Activated CD8-positive, alpha-beta T cell treated with anti-CD3 and anti-CD28 coated beads for 36 hours (primary cell): ENCODE results near the gene TOX3. TPM values are rescaled to one million over a fixed set of nuclear protein-coding genes. Genes with fewer than 3 reads are reported as not detected.

ENCODE experiments used
- ATAC-seq: fragments of 200-7000 bp; cut with Tn5 transposase; one replicate; pipeline ENCODE4 v1.10.0; 2021; ENCODE audit warnings: mild to moderate bottlenecking, moderate library complexity
- CTCF ChIA-PET: fragments of 350-600 bp; sonication (Branson Sonifier 250); formaldehyde crosslinking; loops from one replicate; lab custom pipeline; 2021; ENCODE audit warnings: antibody characterized with exemption; lab: Charles Lee
- POLR2A ChIA-PET: fragments of 350-600 bp; sonication (Branson Sonifier 250); formaldehyde crosslinking; loops from one replicate; lab custom pipeline; 2021; ENCODE audit warnings: antibody characterized with exemption; lab: Charles Lee
- DNase-seq: peaks from one replicate; pipeline ENCODE4 v3.0.0-alpha.2; 2020
- H3K27ac Mint-ChIP-seq: one replicate; pipeline ENCODE4 v1.8.0; 2021; ENCODE audit warnings: mild to moderate bottlenecking, mixed read lengths
- H3K27me3 Mint-ChIP-seq: one replicate; pipeline ENCODE4 v1.8.0; 2021; ENCODE audit warnings: mixed read lengths
- H3K36me3 Mint-ChIP-seq: one replicate; pipeline ENCODE4 v1.8.0; 2021; ENCODE audit warnings: low read depth, mixed read lengths
- H3K4me1 Mint-ChIP-seq: one replicate; pipeline ENCODE4 v1.8.0; 2021; ENCODE audit warnings: low read depth, mixed read lengths
- H3K4me3 Mint-ChIP-seq: one replicate; pipeline ENCODE4 v1.8.0; 2021; ENCODE audit warnings: mild to moderate bottlenecking, moderate library complexity, mixed read lengths
- H3K9me3 Mint-ChIP-seq: one replicate; pipeline ENCODE4 v1.8.0; 2021; ENCODE audit warnings: mixed read lengths
- CTCF ChIP-seq: fragments of 200-600 bp; IDR thresholded peaks from one replicate; pipeline ENCODE4 v1.8.0; 2022; ENCODE audit warnings: antibody characterized with exemption, mild to moderate bottlenecking
- intact Hi-C: fragments of 100-400 bp; cut with micrococcal nuclease; formaldehyde crosslinking; loops from one replicate; pipeline ENCODE4 v1.10.0; 2022
- total RNA-seq, 2 experiments: library from RNA; stranded (reverse); gene quantifications; one replicate each; pipeline ENCODE4 v1.2.3, GENCODE V29; 2021

TOX3 gene
- total RNA-seq, 2 experiments from 2014 or later: not detected

DNA sequence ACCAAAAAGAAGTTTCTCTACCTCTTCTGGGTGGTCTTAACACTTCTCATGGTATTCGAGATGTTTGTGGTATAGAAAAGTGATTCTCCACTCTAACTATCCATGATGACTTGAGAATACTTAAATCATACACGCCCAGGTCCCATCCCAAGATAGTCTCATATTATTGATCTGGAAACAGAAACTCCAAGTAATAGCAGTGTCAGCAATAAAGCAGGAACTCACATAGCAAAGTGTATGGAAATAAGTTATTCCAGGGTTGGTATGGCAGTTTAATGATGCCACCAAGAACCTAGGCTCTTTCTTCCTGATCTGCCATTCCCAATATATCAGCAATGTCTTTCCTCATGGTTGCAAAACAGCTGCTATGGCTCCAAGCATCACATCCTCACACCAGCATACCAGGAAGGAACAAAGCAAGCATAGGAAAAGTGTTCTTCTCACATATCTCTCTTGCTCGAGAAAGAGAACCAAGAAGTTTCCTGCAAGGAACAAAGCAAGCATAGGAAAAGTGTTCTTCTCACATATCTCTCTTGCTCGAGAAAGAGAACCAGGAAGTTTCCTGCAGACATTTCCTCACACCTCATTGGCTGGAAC is 23.6 kb upstream of the TOX3 start:
- CTCF ChIA-PET: no interaction called here
- Mint-ChIP-seq H3K27me3 (no peaks in the 10 kb centered on the region), H3K36me3 (no peaks in the 10 kb centered on the region), H3K27ac (no peak overlapping the region), H3K4me3 (no peak overlapping the region), H3K4me1 (no peaks in the 10 kb centered on the region), H3K9me3 (peaks cover 3% of the 10 kb centered on the region)
- no peak for TF ChIP-seq CTCF
- no peak for ATAC-seq
- intact Hi-C loops: no loop called here
- POLR2A ChIA-PET: no interaction called here
- no peak for DNase-seq

DNA sequence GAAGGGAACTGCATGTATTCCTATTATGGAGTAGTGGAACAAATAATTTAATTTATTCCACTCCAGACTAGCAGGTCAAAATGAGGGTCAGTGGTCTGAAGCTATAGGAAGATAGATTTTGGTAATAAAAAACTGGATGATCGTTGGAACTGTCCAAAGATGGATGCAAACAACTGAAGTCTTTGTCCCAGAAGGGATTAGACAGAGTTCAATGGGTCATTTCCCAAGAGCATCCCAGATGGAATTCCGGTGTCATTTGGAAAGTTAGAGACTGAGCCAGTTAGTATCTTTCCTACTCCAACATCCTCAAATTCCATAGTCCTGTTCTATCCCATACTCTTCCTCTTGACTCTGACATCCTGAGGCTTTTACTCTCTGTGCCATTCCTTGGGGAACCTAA is 22.8 kb upstream of the TOX3 start:
- no peak for TF ChIP-seq CTCF
- CTCF ChIA-PET: no interaction called here
- POLR2A ChIA-PET: no interaction called here
- no peaks in the 10 kb centered on the region for H3K4me1 Mint-ChIP-seq
- H3K27ac Mint-ChIP-seq: no peak overlapping the region
- H3K36me3 Mint-ChIP-seq: no peaks in the 10 kb centered on the region
- ATAC-seq (no peak), DNase-seq (no peak)
- H3K4me3 Mint-ChIP-seq: no peak overlapping the region
- peaks cover 3% of the 10 kb centered on the region for H3K9me3 Mint-ChIP-seq
- intact Hi-C loops: no loop called here
- H3K27me3 Mint-ChIP-seq: no peaks in the 10 kb centered on the region

DNA sequence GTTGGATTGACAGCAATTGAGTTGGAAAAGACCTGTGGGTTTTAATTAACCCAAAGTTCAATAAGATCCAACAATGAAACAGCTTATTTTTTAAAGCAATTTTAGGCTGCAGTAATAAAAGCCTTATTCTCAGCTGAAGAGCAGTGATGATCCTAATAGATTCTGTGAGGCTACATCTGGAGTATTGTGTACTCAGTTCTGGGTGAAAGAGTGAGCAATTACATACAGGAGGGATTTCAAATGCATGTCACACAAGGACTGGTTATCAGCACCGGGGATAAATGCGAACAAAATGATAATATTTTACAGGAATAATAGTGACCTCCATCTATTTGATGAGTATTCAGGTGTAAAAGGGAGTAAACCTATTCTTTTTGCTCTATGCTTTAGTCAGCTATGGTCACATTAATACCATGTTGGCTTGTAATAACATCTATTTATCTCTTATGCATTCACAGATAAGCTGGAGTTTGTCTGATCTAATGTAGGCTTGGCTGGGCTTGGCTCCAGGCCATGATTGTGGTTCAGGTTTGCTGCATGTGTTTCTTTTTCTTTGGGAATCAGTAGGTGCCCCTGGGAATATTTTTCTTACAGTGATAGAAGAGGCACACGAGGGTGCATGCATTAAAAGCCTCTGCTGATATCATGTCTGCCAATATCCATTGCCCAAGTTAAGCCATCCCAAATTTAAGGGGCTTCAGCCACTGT is 22.2 kb upstream of the TOX3 start:
- Mint-ChIP-seq H3K36me3 (no peaks in the 10 kb centered on the region), H3K4me1 (no peaks in the 10 kb centered on the region), H3K27ac (no peak overlapping the region), H3K4me3 (no peak overlapping the region), H3K9me3 (peaks cover 3% of the 10 kb centered on the region), H3K27me3 (no peaks in the 10 kb centered on the region)
- intact Hi-C loops: no loop called here
- ATAC-seq: no peak
- no peak for TF ChIP-seq CTCF
- DNase-seq: no peak
- CTCF ChIA-PET: no interaction called here
- POLR2A ChIA-PET: no interaction called here

DNA sequence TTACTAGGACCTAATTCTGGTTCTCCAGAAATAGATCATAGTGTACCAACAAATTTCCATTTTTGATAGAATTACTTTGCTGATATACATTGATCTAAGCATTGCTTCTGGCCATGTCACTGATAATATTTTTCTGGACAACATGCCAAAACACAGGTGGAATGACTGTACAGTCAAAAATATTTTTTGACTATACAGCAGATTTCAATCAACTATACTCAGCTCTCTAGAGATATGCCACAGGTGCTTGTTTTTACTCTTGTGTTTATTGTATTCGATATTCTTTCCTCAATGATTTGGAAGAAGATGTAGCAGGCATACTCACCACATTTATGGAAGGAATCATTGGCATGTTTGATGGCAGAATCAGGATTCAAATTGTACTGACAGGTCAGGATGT is 21.6 kb upstream of the TOX3 start:
- no peak for ATAC-seq
- Mint-ChIP-seq H3K4me1 (no peaks in the 10 kb centered on the region), H3K27ac (no peak overlapping the region), H3K4me3 (no peak overlapping the region), H3K9me3 (peaks cover 3% of the 10 kb centered on the region), H3K27me3 (no peaks in the 10 kb centered on the region), H3K36me3 (no peaks in the 10 kb centered on the region)
- CTCF ChIA-PET: no interaction called here
- POLR2A ChIA-PET: no interaction called here
- no peak for TF ChIP-seq CTCF
- intact Hi-C loops: no loop called here
- DNase-seq: no peak

GRCh38 chr16:52567193-52567592 is 20.2 kb upstream of the TOX3 start:
- no peak overlapping the region for H3K4me3 Mint-ChIP-seq
- H3K36me3 Mint-ChIP-seq: no peaks in the 10 kb centered on the region
- intact Hi-C loops: no loop called here
- H3K27ac Mint-ChIP-seq: no peak overlapping the region
- peaks cover 3% of the 10 kb centered on the region for H3K9me3 Mint-ChIP-seq
- ChIA-PET CTCF (no interaction called here), POLR2A (no interaction called here)
- no peaks in the 10 kb centered on the region for H3K27me3 Mint-ChIP-seq
- no peak for TF ChIP-seq CTCF
- ATAC-seq: no peak
- H3K4me1 Mint-ChIP-seq: no peaks in the 10 kb centered on the region
- DNase-seq: no peak
